Measurements from ENCODE around the gene SOS1. TPM values are rescaled to one million over a fixed set of nuclear protein-coding genes. Genes with fewer than 3 reads are reported as not detected.
"Not testable (repeated sequence)": the region's sequence is repeated elsewhere in the genome, so short reads cannot be mapped to it uniquely, and the experiment has no call there.

Gene SOS1
- total RNA-seq, 1 donor from 2014 or later = 39.0 TPM

GRCh38 chr2:39144416-39144815 is 23.6 kb upstream of the SOS1 start:
- no peak overlapping the region for H3K27ac Mint-ChIP-seq (ENCODE audit: unreplicated experiment)
- DNase-seq = no peak
- no peaks in the 10 kb centered on the region for H3K4me1 Mint-ChIP-seq (ENCODE audit: low read depth, unreplicated experiment)
- no peaks in the 10 kb centered on the region for H3K36me3 Mint-ChIP-seq (ENCODE audit: unreplicated experiment)
- H3K9me3 Mint-ChIP-seq (ENCODE audit: unreplicated experiment) = no peaks in the 10 kb centered on the region
- H3K4me3 Mint-ChIP-seq (ENCODE audit: unreplicated experiment) = no peak overlapping the region
- no peaks in the 10 kb centered on the region for H3K27me3 Mint-ChIP-seq (ENCODE audit: unreplicated experiment)
- TF ChIP-seq CTCF (IDR thresholded peaks at IDR 0.05; ENCODE audit: partially characterized antibody, unreplicated experiment) = no peak

GRCh38 chr2:39142904-39143605 is 22.2 kb upstream of the SOS1 start:
- no peak for TF ChIP-seq CTCF (IDR thresholded peaks at IDR 0.05; ENCODE audit: partially characterized antibody, unreplicated experiment)
- no peaks in the 10 kb centered on the region for H3K4me1 Mint-ChIP-seq (ENCODE audit: low read depth, unreplicated experiment)
- H3K36me3 Mint-ChIP-seq (ENCODE audit: unreplicated experiment) = no peaks in the 10 kb centered on the region
- DNase-seq = no peak
- no peak overlapping the region for H3K27ac Mint-ChIP-seq (ENCODE audit: unreplicated experiment)
- H3K9me3 Mint-ChIP-seq (ENCODE audit: unreplicated experiment) = no peaks in the 10 kb centered on the region
- H3K4me3 Mint-ChIP-seq (ENCODE audit: unreplicated experiment) = no peak overlapping the region
- no peaks in the 10 kb centered on the region for H3K27me3 Mint-ChIP-seq (ENCODE audit: unreplicated experiment)

- Mint-ChIP-seq H3K4me3 (ENCODE audit: unreplicated experiment) (no peak overlapping the region), H3K27me3 (ENCODE audit: unreplicated experiment) (no peaks in the 10 kb centered on the region), H3K27ac (ENCODE audit: unreplicated experiment) (no peak overlapping the region), H3K36me3 (ENCODE audit: unreplicated experiment) (no peaks in the 10 kb centered on the region), H3K4me1 (ENCODE audit: low read depth, unreplicated experiment) (no peaks in the 10 kb centered on the region), H3K9me3 (ENCODE audit: unreplicated experiment) (no peaks in the 10 kb centered on the region)
- no peak for TF ChIP-seq CTCF (IDR thresholded peaks at IDR 0.05; ENCODE audit: partially characterized antibody, unreplicated experiment)
- DNase-seq = no peak
Measured at GRCh38 chr2:39141334-39142271, 20.8 kb upstream of the SOS1 start.

DNA sequence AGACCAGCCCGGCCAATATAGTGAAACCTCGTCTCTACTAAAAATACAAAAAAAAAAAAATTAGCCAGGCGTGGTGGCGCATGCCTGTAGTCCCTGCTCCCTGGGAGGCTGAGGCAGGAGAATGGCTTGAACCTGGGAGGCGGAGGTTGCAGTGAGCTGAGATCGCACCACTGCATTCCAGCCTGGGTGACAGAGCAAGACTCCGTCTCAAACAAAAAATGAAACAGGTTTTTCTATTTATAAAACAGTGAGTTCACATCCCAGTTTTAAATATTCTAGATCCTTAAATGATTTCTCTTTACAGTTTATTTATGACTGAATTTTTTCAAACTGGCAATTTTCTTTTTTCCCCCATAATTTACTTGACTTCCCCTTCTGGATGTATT is 20.1 kb upstream of the SOS1 start:
- H3K4me3 Mint-ChIP-seq (ENCODE audit: unreplicated experiment); H3K27me3 Mint-ChIP-seq (ENCODE audit: unreplicated experiment); H3K27ac Mint-ChIP-seq (ENCODE audit: unreplicated experiment); DNase-seq; H3K4me1 Mint-ChIP-seq (ENCODE audit: low read depth, unreplicated experiment); H3K36me3 Mint-ChIP-seq (ENCODE audit: unreplicated experiment); H3K9me3 Mint-ChIP-seq (ENCODE audit: unreplicated experiment): not testable (repeated sequence)

GRCh38 chr2:39140322-39140847 is 19.5 kb upstream of the SOS1 start:
- Mint-ChIP-seq H3K27me3 (ENCODE audit: unreplicated experiment) (no peaks in the 10 kb centered on the region), H3K9me3 (ENCODE audit: unreplicated experiment) (no peaks in the 10 kb centered on the region), H3K27ac (ENCODE audit: unreplicated experiment) (no peak overlapping the region), H3K4me3 (ENCODE audit: unreplicated experiment) (no peak overlapping the region), H3K4me1 (ENCODE audit: low read depth, unreplicated experiment) (no peaks in the 10 kb centered on the region), H3K36me3 (ENCODE audit: unreplicated experiment) (no peaks in the 10 kb centered on the region)
- DNase-seq = no peak
- TF ChIP-seq CTCF (IDR thresholded peaks at IDR 0.05; ENCODE audit: partially characterized antibody, unreplicated experiment) = no peak

All from glutamatergic neuron (in vitro differentiated cells).